K562 (cell line): ENCODE measurements around the gene LTBP1. TPM values are rescaled to one million over a fixed set of nuclear protein-coding genes. Genes with fewer than 3 reads are reported as not detected.

ENCODE experiments used
- ATAC-seq: fragments of 200-7000 bp; cut with Tn5 transposase; 3 replicates; pipeline ENCODE4 v1.9.1; 2020; ENCODE audit warnings: moderate library complexity
- BruUV-seq: library from RNA; stranded (reverse); fragments of 400-500 nt; replicated peaks from 2 replicates; lab custom pipeline; 2021; lab: Mats Ljungman, UMichigan
- CTCF ChIA-PET: fragments of 300-600 bp; formaldehyde crosslinking; extraction: SDS; loops from one replicate; lab custom pipeline; 2021; ENCODE audit warnings: low intra/inter-chr PET ratio; lab: Yijun Ruan, JAX
- POLR2A ChIA-PET: fragments of 300-600, 350-650 bp; sonication (Branson Sonifier 250); formaldehyde crosslinking; extraction: SDS; loops from one replicate; lab custom pipeline; 2021; ENCODE audit warnings: antibody characterized with exemption, inconsistent platforms; lab: Yijun Ruan, JAX
- DNase-seq, 4 experiments: peaks; one replicate each; pipeline versions ENCODE4 v3.0.0 to v3.0.0-alpha.2; 2011 to 2018; ENCODE audit warnings: low spot score in 3 of 4, mixed read lengths in 3 of 4; ENCODE audit errors: extremely low read depth in 1 of 4
- FAIRE-seq: peaks from 2 replicates; lab custom pipeline; 2011; peaks lifted over from hg19 to GRCh38; lab: Jason Lieb, UNC
- H2AFZ ChIP-seq: 2 replicates; pipeline ENCODE4 v1.6.0; 2011; ENCODE audit warnings: low read depth, low read length, control low read depth, inconsistent platforms
- H3K27ac ChIP-seq: fragments of 200-600 bp; 3 replicates; pipeline ENCODE4 v1.8.0; 2011; ENCODE audit warnings: low read depth, mild to moderate bottlenecking, control low read depth, inconsistent platforms, low read length, moderate library complexity, mixed read lengths; ENCODE audit errors: extremely low read depth
- H3K27me3 ChIP-seq, 2 experiments: fragments of 300-600 bp in 1 of 2; 2 replicates in 1 of 2; 3 replicates in 1 of 2; pipeline versions ENCODE4 v1.6.0 to v1.8.0; 2011; ENCODE audit warnings: inconsistent platforms in 2 of 2, low read length in 2 of 2, mild to moderate bottlenecking in 1 of 2, mixed read lengths in 1 of 2, moderate library complexity in 1 of 2; ENCODE audit not compliant: control insufficient read depth in 2 of 2, insufficient read depth in 2 of 2
- H3K36me3 ChIP-seq: fragments of 300-600 bp; 3 replicates; pipeline ENCODE4 v1.8.0; 2011; ENCODE audit warnings: mild to moderate bottlenecking, low read length, inconsistent platforms; ENCODE audit not compliant: control insufficient read depth, insufficient read depth
- H3K4me1 ChIP-seq, 2 experiments: fragments of 200-600 bp in 1 of 2; replicated peaks in 1 of 2; 2 replicates in 1 of 2; 3 replicates in 1 of 2; pipeline versions ENCODE4 v1.5.1 to v1.8.0; 2011; ENCODE audit warnings: inconsistent platforms in 2 of 2, low read length in 2 of 2, mild to moderate bottlenecking in 1 of 2, mixed read lengths in 1 of 2, moderate library complexity in 1 of 2; ENCODE audit not compliant: control insufficient read depth in 2 of 2, insufficient read depth in 2 of 2
- H3K4me2 ChIP-seq: 2 replicates; pipeline ENCODE4 v1.6.1; 2011; ENCODE audit warnings: low read length, control low read depth, inconsistent platforms, mixed read lengths; ENCODE audit not compliant: insufficient read depth
- H3K4me3 ChIP-seq: fragments of 200-600 bp; sonication (generic), shearing (Covaris generic); 2 replicates; pipeline ENCODE4 v1.5.1; 2016; ENCODE audit warnings: control low read depth, inconsistent platforms
- H3K79me2 ChIP-seq: fragments of 200-600 bp; 3 replicates; pipeline ENCODE4 v1.8.0; 2011; ENCODE audit warnings: low read length, inconsistent platforms; ENCODE audit not compliant: control insufficient read depth, insufficient read depth
- H3K9ac ChIP-seq, 2 experiments: 2 replicates each; pipeline versions ENCODE4 v1.6.0 to v1.6.1; 2011; ENCODE audit warnings: low read depth in 2 of 2, low read length in 2 of 2, control low read depth in 1 of 2, inconsistent platforms in 1 of 2, mild to moderate bottlenecking in 1 of 2, mixed read lengths in 1 of 2; ENCODE audit not compliant: insufficient read depth in 1 of 2
- H3K9me1 ChIP-seq: one replicate; pipeline ENCODE4 v1.6.0; 2011; ENCODE audit warnings: inconsistent platforms, mild to moderate bottlenecking, low read length, moderate library complexity; ENCODE audit not compliant: control insufficient read depth, insufficient read depth
- H3K9me3 ChIP-seq: replicated peaks from 2 replicates; pipeline ENCODE4 v1.5.1; 2011; ENCODE audit warnings: low read depth, low read length, inconsistent platforms; ENCODE audit not compliant: control insufficient read depth, insufficient read depth
- H4K20me1 ChIP-seq: replicated peaks from 2 replicates; pipeline ENCODE4 v1.6.1; 2011; ENCODE audit warnings: low read length, inconsistent platforms, mixed read lengths; ENCODE audit not compliant: control insufficient read depth, insufficient read depth
- KHSRP ChIP-seq: fragments of 450-650 bp; IDR thresholded peaks from 2 replicates; pipeline ENCODE4 v1.6.1; 2017
- KLF1 ChIP-seq: fragments of 450-650 bp; IDR thresholded peaks from 2 replicates; pipeline ENCODE4 v1.6.1; 2016; ENCODE audit warnings: missing genetic modification characterization, missing compliant biosample characterization
- MCM5 ChIP-seq: fragments of 450-650 bp; IDR thresholded peaks from 2 replicates; pipeline ENCODE4 v1.6.1; 2016; ENCODE audit warnings: low read depth
- ZNF232 ChIP-seq: sonication (generic); formaldehyde crosslinking; IDR thresholded peaks from 2 replicates; pipeline ENCODE4 v1.8.0; 2022; ENCODE audit warnings: mild to moderate bottlenecking, missing genetic modification reagents
- ZNF408 ChIP-seq: fragments of 250-450 bp; sonication (Bioruptor Pico); IDR thresholded peaks from 2 replicates; pipeline ENCODE4 v1.4.0; 2020; ENCODE audit warnings: low read depth, mild to moderate bottlenecking, moderate library complexity
- ZNF75A ChIP-seq: fragments of 450-650 bp; formaldehyde crosslinking; IDR thresholded peaks from 2 replicates; pipeline ENCODE4 v1.4.0; 2020; ENCODE audit warnings: mild to moderate bottlenecking
- WGBS: fragments of 100-300 bp; shearing (Covaris generic); methylation state at CpG from one replicate; pipeline ENCODE4 v1.1.6; 2016; ENCODE audit warnings: low coverage, mixed read lengths; ENCODE audit not compliant: insufficient coverage; ENCODE audit errors: missing lambda C conversion rate; 5-methylcytosine and 5-hydroxymethylcytosine counted together
- in situ Hi-C: fragments of 300-500 bp; cut with MboI; formaldehyde crosslinking; loops from 4 replicates; pipeline ENCODE4 v1.15.0; 2018; ENCODE audit warnings: inconsistent platforms, mixed read lengths
- intact Hi-C: fragments of 100-400 bp; cut with micrococcal nuclease; formaldehyde crosslinking; loops from 2 replicates; pipeline ENCODE4 v1.14.2; 2022
- polyA plus RNA-seq, 8 experiments: library from polyadenylated mRNA; depleted of rRNA in 4 of 8; stranded (reverse) in 5 of 8; unstranded in 3 of 8; fragments of >200 nt; fragmentation: Nextera tagmentation in 2 of 8; fragmentation: Illumina TruSeq in 1 of 8; extraction: Ambion mirVana in 2 of 8; extraction: Trizol in 1 of 8; gene quantifications; 2 replicates each; pipeline versions ENCODE4 v1.2.1 to v1.2.3, GENCODE V29; 2011 to 2014; ENCODE audit warnings: inconsistent platforms in 1 of 8, missing spikeins in 1 of 8
- total RNA-seq, 7 experiments: library from RNA; depleted of rRNA in 6 of 7; stranded (reverse); fragments of >200 nt in 6 of 7; fragmentation: Illumina TruSeq in 2 of 7; extraction: Trizol in 2 of 7; gene quantifications; 2 replicates each; pipeline versions ENCODE4 v1.2.1 to v1.2.3, GENCODE V29; 2011 to 2021; ENCODE audit warnings: low replicate concordance in 1 of 7
- TF ChIP-seq, protein P1 (sequence below): fragments of 250-450 bp; sonication (Bioruptor Pico); IDR thresholded peaks from 2 replicates; pipeline ENCODE4 v1.4.0; 2020
- TF ChIP-seq, protein P2 (sequence below), 2 experiments: fragments of 450-650 bp; IDR thresholded peaks; 2 replicates each; pipeline ENCODE4 v1.6.1; 2016; ENCODE audit warnings: mild to moderate bottlenecking in 2 of 2, borderline replicate concordance in 1 of 2, low read depth in 1 of 2, moderate library complexity in 1 of 2

The LTBP1 gene
- total and polyA plus RNA-seq, 9 of the 15 experiments (the other 6 are each of a cell fraction or from before 2014, with no cell fraction given): 3.6 to 16.4 (median 8.5) TPM

DNA sequence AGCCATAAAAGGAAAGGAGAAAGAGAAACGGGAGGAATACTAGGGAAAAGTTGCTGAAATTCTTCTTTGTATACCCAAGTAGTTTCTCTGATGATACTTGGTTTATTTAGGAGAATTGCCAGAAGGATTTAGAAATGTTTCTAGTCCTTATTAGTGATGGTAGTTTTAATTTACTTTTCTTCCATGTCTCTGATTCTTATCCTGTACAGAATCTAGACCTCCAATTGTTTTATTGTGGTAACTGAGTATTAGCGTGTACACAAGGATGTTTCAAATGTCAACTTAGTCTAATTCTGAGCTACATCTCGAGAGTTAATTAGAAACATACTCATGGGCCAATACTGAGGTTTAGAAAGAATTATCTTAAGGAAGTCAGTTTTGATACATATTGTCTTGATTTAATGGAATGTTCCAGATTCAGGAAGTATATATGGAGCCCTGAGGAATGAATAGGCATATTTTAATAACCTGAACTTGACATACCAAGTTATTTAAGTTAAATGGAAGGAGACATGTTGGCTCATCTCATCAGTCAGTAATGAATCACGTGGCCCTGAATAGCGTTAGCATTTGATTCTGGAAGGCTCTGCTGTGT is 219.6 kb downstream of the LTBP1 start:
- no peaks in the 10 kb centered on the region for H4K20me1 ChIP-seq
- no peaks in the 10 kb centered on the region for H3K36me3 ChIP-seq
- H3K4me1 ChIP-seq: no peaks in the 10 kb centered on the region
- BruUV-seq: no TSS peak
- FAIRE-seq (no peak), DNase-seq (no peak), ATAC-seq (no peak)
- H3K27me3 ChIP-seq: no peaks in the 10 kb centered on the region
- no peak for TF ChIP-seq KHSRP
- TF ChIP-seq, protein P1, sequence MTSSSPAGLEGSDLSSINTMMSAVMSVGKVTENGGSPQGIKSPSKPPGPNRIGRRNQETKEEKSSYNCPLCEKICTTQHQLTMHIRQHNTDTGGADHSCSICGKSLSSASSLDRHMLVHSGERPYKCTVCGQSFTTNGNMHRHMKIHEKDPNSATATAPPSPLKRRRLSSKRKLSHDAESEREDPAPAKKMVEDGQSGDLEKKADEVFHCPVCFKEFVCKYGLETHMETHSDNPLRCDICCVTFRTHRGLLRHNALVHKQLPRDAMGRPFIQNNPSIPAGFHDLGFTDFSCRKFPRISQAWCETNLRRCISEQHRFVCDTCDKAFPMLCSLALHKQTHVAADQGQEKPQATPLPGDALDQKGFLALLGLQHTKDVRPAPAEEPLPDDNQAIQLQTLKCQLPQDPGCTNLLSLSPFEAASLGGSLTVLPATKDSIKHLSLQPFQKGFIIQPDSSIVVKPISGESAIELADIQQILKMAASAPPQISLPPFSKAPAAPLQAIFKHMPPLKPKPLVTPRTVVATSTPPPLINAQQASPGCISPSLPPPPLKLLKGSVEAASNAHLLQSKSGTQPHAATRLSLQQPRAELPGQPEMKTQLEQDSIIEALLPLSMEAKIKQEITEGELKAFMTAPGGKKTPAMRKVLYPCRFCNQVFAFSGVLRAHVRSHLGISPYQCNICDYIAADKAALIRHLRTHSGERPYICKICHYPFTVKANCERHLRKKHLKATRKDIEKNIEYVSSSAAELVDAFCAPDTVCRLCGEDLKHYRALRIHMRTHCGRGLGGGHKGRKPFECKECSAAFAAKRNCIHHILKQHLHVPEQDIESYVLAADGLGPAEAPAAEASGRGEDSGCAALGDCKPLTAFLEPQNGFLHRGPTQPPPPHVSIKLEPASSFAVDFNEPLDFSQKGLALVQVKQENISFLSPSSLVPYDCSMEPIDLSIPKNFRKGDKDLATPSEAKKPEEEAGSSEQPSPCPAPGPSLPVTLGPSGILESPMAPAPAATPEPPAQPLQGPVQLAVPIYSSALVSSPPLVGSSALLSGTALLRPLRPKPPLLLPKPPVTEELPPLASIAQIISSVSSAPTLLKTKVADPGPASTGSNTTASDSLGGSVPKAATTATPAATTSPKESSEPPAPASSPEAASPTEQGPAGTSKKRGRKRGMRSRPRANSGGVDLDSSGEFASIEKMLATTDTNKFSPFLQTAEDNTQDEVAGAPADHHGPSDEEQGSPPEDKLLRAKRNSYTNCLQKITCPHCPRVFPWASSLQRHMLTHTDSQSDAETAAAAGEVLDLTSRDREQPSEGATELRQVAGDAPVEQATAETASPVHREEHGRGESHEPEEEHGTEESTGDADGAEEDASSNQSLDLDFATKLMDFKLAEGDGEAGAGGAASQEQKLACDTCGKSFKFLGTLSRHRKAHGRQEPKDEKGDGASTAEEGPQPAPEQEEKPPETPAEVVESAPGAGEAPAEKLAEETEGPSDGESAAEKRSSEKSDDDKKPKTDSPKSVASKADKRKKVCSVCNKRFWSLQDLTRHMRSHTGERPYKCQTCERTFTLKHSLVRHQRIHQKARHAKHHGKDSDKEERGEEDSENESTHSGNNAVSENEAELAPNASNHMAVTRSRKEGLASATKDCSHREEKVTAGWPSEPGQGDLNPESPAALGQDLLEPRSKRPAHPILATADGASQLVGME (CRISPR knock-in tag): no peak
- no peak for TF ChIP-seq KLF1 (tag)
- no peak for TF ChIP-seq ZNF232 (CRISPR knock-in tag)
- TF ChIP-seq MCM5: no peak
- TF ChIP-seq, protein P2, sequence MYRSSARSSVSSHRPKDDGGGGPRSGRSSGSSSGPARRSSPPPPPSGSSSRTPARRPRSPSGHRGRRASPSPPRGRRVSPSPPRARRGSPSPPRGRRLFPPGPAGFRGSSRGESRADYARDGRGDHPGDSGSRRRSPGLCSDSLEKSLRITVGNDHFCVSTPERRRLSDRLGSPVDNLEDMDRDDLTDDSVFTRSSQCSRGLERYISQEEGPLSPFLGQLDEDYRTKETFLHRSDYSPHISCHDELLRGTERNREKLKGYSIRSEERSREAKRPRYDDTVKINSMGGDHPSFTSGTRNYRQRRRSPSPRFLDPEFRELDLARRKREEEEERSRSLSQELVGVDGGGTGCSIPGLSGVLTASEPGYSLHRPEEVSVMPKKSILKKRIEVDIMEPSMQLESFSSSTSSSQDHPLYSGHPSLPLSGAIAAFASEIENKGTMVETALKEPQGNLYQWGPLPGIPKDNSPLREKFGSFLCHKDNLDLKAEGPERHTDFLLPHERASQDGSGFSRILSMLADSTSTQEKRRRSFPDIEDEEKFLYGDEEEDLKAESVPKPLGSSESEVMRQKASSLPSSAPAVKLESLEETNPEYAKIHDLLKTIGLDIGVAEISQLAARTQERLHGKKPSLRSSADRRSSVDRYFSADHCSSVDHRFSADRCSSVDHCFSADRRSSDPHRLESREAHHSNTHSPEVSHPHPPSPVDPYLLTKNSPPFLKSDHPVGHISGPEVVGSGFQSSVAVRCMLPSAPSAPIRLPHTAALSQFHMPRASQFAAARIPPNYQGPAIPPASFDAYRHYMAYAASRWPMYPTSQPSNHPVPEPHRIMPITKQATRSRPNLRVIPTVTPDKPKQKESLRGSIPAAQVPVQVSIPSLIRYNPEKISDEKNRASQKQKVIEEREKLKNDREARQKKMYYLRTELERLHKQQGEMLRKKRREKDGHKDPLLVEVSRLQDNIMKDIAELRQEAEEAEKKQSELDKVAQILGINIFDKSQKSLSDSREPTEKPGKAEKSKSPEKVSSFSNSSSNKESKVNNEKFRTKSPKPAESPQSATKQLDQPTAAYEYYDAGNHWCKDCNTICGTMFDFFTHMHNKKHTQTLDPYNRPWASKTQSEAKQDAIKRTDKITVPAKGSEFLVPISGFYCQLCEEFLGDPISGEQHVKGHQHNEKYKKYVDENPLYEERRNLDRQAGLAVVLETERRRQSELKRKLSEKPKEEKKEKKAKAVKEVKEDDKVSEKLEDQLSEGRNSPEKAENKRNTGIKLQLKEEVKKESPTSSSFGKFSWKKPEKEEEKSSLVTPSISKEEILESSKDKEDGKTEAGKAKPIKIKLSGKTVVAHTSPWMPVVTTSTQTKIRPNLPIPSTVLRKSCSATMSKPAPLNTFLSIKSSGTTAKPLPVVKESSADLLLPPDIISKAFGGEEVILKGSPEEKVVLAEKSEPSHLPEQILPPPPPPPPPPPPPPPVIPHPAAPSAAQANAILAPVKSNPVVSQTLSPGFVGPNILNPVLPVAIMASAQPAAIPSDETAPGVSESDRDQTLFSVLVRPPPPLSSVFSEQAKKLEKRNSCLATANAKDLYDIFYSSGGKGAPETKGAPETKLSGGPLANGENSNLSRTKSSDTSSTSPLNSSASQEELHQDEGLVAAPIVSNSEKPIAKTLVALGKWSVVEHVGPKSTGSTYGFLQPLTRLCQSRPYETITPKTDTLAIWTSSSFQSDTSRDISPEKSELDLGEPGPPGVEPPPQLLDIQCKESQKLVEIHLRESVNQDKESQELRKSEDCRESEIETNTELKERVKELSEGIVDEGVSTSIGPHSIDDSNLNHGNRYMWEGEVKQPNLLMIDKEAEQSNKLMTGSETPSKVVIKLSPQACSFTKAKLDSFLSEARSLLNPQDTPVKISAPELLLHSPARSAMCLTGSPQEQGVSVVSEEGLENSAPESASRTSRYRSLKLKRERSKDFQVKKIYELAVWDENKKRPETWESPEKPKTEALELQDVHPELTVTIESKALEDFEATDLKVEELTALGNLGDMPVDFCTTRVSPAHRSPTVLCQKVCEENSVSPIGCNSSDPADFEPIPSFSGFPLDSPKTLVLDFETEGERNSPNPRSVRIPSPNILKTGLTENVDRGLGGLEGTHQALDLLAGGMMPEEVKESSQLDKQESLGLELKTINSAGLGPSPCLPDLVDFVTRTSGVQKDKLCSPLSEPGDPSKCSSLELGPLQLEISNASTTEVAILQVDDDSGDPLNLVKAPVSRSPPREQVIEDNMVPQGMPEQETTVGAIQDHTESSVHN (IDR thresholded peaks at IDR 0.05; ENCODE audit: borderline replicate concordance in 1 of 2, low read depth in 1 of 2): no peak
- TF ChIP-seq ZNF75A: no peak
- TF ChIP-seq ZNF408 (CRISPR knock-in tag): no peak
- 26% methylated on average over 5 of the region's 5 CpGs for WGBS
- H3K4me3 ChIP-seq: no peak overlapping the region
- no peaks in the 10 kb centered on the region; the same call in 1 of the 2 replicates for H3K9me3 ChIP-seq
- no peak overlapping the region for H3K9ac ChIP-seq
- in situ Hi-C loops: no loop called here
- ChIA-PET CTCF (no interaction called here), POLR2A (no interaction called here)
- intact Hi-C loops: no loop called here
- H3K79me2 ChIP-seq: no peaks in the 10 kb centered on the region
- no peak overlapping the region for H2AFZ ChIP-seq
- H3K27ac ChIP-seq: no peak overlapping the region
- H3K9me1 ChIP-seq: no peaks in the 10 kb centered on the region
- no peak overlapping the region for H3K4me2 ChIP-seq
